Panc1 (cell line): ENCODE results near the gene NEURL2.

Experiments
- CTCF ChIP-seq: fragments of 450-650 bp; IDR thresholded peaks from 2 replicates; pipeline ENCODE4 v1.5.1; 2017; ENCODE audit warnings: mild to moderate bottlenecking
- POLR2AphosphoS5 ChIP-seq: IDR thresholded peaks from 2 replicates; pipeline ENCODE4 v1.6.1; 2012; ENCODE audit warnings: mild to moderate bottlenecking, low read depth, low read length, moderate library complexity

GRCh38 chr20:45893831-45894230, 2.8 kb upstream of the NEURL2 start:
- TF ChIP-seq CTCF, result no peak
- TF ChIP-seq POLR2AphosphoS5, result no peak
